DMS53 treated with DMSO at 0.1 percent for 48 hours (cell line): Measurements from ENCODE around the gene ZNF532.

Experiments used
- DNase-seq: peaks from one replicate; lab custom pipeline; 2025; ENCODE audit not compliant: unreplicated experiment; lab: John Stamatoyannopoulos, UW

ZNF532 gene

GRCh38 chr18:58970943-58971790 lies 106.5 kb downstream of the ZNF532 start:
- no peak for DNase-seq

GRCh38 chr18:58975296-58975695 lies 110.6 kb downstream of the ZNF532 start:
- DNase-seq = no peak

DNA sequence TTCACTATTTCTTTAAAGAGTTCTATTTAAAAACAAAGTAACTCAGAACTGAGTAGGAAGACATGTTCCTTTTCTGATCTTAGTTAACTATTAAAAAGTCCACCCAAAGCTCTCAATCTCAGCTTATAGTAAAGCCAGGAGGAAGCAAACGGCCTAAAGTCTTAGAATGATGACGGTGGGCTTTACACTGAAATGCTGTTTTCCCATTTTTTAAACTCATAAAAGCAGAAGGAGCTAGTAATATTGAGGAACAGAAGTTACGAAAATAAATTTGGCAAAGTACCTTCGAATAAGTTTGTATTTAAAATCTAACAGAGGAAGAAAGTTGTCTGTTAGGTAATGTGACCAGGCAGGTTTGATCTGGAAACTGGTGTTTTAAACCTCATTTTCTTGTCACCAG lies 111.1 kb downstream of the ZNF532 start:
- DNase-seq = no peak

GRCh38 chr18:58977223-58977622 lies 112.5 kb downstream of the ZNF532 start:
- DNase-seq = no peak

GRCh38 chr18:58977801-58978200 lies 113.1 kb downstream of the ZNF532 start:
- DNase-seq = no peak

- DNase-seq = no peak
These were observed 114.2 kb downstream of the ZNF532 start for GRCh38 chr18:58978916-58979315.

- DNase-seq = no peak
These were observed 114.9 kb downstream of the ZNF532 start for GRCh38 chr18:58979615-58980014.

GRCh38 chr18:58980991-58981390 lies 116.3 kb downstream of the ZNF532 start:
- no peak for DNase-seq

DNA sequence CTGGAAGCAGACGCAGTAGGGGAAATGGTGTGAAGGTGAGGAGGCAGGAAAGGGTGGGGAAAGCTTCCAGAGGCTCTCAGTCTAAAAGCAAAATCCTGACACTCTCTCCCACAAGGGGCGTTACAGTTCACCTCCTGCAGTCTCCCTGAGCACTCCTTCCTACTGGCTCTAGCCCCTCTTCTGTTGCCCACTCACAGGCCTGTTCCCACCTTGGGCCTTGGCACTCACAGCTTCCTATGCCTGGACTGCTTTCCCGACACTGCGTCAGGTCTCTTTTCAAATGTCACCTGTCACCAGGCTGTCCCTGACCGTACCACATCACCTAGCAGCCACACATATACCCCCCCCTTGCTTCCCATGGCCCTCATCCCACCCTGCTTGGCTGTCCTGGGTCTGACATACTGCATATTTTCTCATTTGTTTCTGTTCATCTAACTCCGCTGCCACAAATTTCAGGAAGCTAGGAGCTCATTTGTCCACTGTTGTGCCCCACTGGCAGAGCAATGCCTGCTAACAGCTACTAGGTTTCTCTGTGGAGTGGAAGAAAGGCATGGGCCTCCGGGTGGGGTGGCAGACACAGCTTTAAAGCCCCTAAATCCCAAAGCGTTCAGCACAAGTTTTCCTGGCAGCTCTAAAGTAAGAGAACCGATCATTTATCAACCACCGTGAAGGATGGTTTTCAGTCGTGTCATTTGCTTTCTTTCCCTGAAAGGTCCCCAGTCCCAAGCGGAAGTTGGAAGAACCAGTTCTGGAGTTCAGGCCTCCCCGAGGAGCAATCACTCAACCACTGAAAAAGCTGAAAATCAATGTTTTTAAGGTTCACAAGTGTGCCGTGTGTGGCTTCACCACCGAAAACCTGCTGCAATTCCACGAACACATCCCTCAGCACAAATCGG lies 118.8 kb downstream of the ZNF532 start:
- DNase-seq = no peak

DNA sequence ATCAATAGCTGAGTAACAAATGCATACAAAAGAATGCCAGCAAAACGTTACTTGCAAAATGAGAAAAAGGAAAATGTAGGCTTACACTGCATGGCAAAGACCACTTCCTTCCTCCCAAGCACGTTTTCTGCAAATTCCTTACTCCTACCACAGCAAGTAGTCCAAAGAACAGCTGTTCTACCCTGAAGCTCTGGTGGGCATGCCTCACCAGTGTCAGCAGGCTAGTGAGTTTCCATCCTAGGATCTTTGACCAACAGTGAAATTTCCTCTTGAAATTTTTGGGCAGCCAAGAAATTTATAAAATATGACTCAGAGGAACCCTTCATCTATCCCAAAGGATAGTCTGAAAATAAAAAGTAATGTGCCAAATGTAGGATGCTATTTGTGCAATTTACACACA lies 123.9 kb downstream of the ZNF532 start:
- DNase-seq = no peak

DNA sequence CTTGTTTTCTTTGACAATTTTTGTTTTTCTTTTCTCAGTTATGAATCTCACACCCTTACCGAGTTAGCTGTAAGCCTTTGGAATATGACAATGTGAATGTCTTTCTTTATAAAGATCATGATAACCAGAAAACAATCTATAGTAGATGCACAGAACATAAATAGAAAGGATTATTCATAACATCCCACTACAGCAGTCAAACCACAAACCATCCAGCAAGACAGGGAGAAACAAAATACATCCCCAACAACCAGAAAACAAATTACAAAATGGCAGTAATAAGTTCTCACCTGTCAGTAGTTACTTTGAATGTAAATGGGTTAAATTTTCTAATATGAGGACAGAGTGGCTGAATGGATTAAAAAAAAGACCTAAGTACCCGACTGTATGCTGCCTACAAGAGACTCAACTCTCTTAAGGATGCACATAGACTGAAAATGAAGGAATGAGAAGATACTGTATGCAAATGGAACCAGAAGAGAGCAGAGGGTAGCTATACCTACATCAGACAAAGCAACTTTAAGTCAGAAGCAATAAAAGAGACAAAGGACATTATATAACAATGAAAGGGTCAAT lies 124.6 kb downstream of the ZNF532 start:
- DNase-seq = no peak

DNA sequence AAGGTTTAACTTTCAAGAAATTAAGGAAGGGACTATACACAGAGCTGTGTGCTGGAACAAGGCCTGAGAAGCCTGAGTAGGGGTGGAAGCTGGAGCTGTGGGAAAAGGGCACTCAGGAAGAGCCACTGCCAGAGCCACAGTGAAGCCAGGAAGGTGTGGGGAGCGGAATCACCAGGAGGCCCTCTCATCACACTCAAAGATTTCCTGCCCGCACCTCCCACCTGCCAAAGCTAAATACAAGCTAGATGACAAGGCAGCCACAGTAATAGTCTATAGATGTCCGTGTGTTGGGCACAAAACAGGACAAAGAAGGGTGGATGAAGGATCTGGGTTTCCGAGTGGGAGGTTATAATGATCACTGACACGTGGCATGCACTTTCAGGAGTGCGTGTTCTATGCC lies 126.0 kb downstream of the ZNF532 start:
- no peak for DNase-seq

- no peak for DNase-seq
These were observed 126.6 kb downstream of the ZNF532 start for GRCh38 chr18:58991167-58991798.

- no peak for DNase-seq
These were observed 127.9 kb downstream of the ZNF532 start for GRCh38 chr18:58992301-58993231.

DNA sequence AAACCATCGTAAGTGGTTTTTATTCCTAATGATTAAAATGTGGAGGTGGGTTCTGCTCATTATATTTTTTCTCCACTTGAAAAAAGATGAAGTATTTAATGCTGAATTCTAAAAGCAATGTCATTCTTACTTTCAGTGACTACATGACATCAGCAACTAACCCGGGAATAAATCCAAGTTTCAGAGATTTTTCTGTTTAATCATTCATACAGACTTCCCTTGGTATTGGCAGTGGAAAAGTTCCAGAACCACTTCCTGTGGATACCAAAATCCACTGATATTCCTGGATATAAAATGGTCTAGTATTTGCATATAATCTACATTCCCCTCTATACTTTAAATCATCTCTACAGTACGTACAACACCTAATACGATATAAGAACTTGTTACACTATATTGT lies 128.6 kb downstream of the ZNF532 start:
- DNase-seq = no peak

GRCh38 chr18:58995663-58996062 lies 131.0 kb downstream of the ZNF532 start:
- no peak for DNase-seq

GRCh38 chr18:58996131-58996641 lies 131.5 kb downstream of the ZNF532 start:
- DNase-seq = no peak

- DNase-seq = no peak
These were observed 132.0 kb downstream of the ZNF532 start for GRCh38 chr18:58996696-58997095.

- no peak for DNase-seq
These were observed 133.2 kb downstream of the ZNF532 start for GRCh38 chr18:58997811-58998337.
